ENCODE data around the gene FAM25A. TPM values are rescaled to one million over a fixed set of nuclear protein-coding genes. Genes with fewer than 3 reads are reported as not detected.

FAM25A gene
- total RNA-seq, 1 experiment from 2014 or later = 2.7 TPM

- TF ChIP-seq, protein P1, sequence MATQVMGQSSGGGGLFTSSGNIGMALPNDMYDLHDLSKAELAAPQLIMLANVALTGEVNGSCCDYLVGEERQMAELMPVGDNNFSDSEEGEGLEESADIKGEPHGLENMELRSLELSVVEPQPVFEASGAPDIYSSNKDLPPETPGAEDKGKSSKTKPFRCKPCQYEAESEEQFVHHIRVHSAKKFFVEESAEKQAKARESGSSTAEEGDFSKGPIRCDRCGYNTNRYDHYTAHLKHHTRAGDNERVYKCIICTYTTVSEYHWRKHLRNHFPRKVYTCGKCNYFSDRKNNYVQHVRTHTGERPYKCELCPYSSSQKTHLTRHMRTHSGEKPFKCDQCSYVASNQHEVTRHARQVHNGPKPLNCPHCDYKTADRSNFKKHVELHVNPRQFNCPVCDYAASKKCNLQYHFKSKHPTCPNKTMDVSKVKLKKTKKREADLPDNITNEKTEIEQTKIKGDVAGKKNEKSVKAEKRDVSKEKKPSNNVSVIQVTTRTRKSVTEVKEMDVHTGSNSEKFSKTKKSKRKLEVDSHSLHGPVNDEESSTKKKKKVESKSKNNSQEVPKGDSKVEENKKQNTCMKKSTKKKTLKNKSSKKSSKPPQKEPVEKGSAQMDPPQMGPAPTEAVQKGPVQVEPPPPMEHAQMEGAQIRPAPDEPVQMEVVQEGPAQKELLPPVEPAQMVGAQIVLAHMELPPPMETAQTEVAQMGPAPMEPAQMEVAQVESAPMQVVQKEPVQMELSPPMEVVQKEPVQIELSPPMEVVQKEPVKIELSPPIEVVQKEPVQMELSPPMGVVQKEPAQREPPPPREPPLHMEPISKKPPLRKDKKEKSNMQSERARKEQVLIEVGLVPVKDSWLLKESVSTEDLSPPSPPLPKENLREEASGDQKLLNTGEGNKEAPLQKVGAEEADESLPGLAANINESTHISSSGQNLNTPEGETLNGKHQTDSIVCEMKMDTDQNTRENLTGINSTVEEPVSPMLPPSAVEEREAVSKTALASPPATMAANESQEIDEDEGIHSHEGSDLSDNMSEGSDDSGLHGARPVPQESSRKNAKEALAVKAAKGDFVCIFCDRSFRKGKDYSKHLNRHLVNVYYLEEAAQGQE (IDR thresholded peaks at IDR 0.05; ENCODE audit: low read depth) = no peak
- no peak for TF ChIP-seq FOSL1 (IDR thresholded peaks at IDR 0.05; ENCODE audit: low read depth)
- no peak for TF ChIP-seq JUND (IDR thresholded peaks at IDR 0.05)
- TF ChIP-seq, protein P2, sequence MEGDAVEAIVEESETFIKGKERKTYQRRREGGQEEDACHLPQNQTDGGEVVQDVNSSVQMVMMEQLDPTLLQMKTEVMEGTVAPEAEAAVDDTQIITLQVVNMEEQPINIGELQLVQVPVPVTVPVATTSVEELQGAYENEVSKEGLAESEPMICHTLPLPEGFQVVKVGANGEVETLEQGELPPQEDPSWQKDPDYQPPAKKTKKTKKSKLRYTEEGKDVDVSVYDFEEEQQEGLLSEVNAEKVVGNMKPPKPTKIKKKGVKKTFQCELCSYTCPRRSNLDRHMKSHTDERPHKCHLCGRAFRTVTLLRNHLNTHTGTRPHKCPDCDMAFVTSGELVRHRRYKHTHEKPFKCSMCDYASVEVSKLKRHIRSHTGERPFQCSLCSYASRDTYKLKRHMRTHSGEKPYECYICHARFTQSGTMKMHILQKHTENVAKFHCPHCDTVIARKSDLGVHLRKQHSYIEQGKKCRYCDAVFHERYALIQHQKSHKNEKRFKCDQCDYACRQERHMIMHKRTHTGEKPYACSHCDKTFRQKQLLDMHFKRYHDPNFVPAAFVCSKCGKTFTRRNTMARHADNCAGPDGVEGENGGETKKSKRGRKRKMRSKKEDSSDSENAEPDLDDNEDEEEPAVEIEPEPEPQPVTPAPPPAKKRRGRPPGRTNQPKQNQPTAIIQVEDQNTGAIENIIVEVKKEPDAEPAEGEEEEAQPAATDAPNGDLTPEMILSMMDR (IDR thresholded peaks at IDR 0.05 in 2 of 3, conservative IDR thresholded peaks at IDR 0.05 in 1 of 3; ENCODE audit: borderline replicate concordance in 1 of 3, insufficient read depth in 1 of 3, low read depth in 2 of 3, low read length in 2 of 3) = no peak
- no peak for TF ChIP-seq EGR1 (IDR thresholded peaks at IDR 0.05; ENCODE audit: low read depth)
Measured at GRCh38 chr10:87072449-87072848, 52.4 kb downstream of the FAM25A start (continued).

Other genes with a start within 250 kb of the FAM25A start
- 8.3 TPM for gene MMRN2, start 62.7 kb upstream of the FAM25A start, total RNA-seq (2021; ENCODE audit: unreplicated experiment)
- gene SNCG, start 61.7 kb upstream of the FAM25A start, total RNA-seq (2021; ENCODE audit: unreplicated experiment) = 61.1 TPM
- 448 TPM for gene ADIRF, start 51.8 kb upstream of the FAM25A start, total RNA-seq (2021; ENCODE audit: unreplicated experiment)
- gene GLUD1, start 74.5 kb downstream of the FAM25A start, total RNA-seq (2021; ENCODE audit: unreplicated experiment) = 131 TPM
- gene SHLD2, start 74.9 kb downstream of the FAM25A start, total RNA-seq (2021; ENCODE audit: unreplicated experiment) = 28.9 TPM
- gene NUTM2A, start 205.2 kb downstream of the FAM25A start, total RNA-seq (2021; ENCODE audit: unreplicated experiment) = 0.59 TPM

All from HCT116 (cell line).